HG03565 (cell line): Measurements from ENCODE around the gene PRM2.

Source experiments
- ATAC-seq: cut with Tn5 transposase; IDR thresholded peaks from one replicate; pipeline ENCODE4 v1.9.1; 2021; ENCODE audit warnings: mild to moderate bottlenecking, moderate library complexity; ENCODE audit not compliant: unreplicated experiment

Gene PRM2

GRCh38 chr16:11276143-11276895 lies at the start of gene PRM2:
TSS of gene PRM2 (minus strand) at chr16:11276480. CDS start at chr16:11276370, 110 bp downstream.
- ATAC-seq = no peak

GRCh38 chr16:11325404-11326083 lies 49.3 kb upstream of the PRM2 start:
- ATAC-seq = no peak

- no peak for ATAC-seq
These were observed 47.5 kb upstream of the PRM2 start for GRCh38 chr16:11323551-11324336.

GRCh38 chr16:11322823-11323222 lies 46.5 kb upstream of the PRM2 start:
- no peak for ATAC-seq

GRCh38 chr16:11321662-11322061 lies 45.4 kb upstream of the PRM2 start:
- ATAC-seq = no peak

- ATAC-seq = no peak
These were observed 43.9 kb upstream of the PRM2 start for GRCh38 chr16:11320170-11320569.

- no peak for ATAC-seq
These were observed 43.4 kb upstream of the PRM2 start for GRCh38 chr16:11319529-11320146.

GRCh38 chr16:11318817-11319216 lies 42.5 kb upstream of the PRM2 start:
- no peak for ATAC-seq

GRCh38 chr16:11316331-11317015 lies 40.2 kb upstream of the PRM2 start:
- ATAC-seq = no peak

- ATAC-seq = no peak
These were observed 39.2 kb upstream of the PRM2 start for GRCh38 chr16:11315510-11315909.

- ATAC-seq = no peak
These were observed 38.1 kb upstream of the PRM2 start for GRCh38 chr16:11314309-11314894.

GRCh38 chr16:11313493-11314308 lies 37.4 kb upstream of the PRM2 start:
- ATAC-seq = no peak

GRCh38 chr16:11312718-11313492 lies 36.6 kb upstream of the PRM2 start:
- no peak for ATAC-seq

- ATAC-seq = no peak
These were observed 34.8 kb upstream of the PRM2 start for GRCh38 chr16:11310997-11311561.

GRCh38 chr16:11310634-11310977 lies 34.3 kb upstream of the PRM2 start:
- no peak for ATAC-seq

- ATAC-seq = peak; percentile 31
These were observed 33.8 kb upstream of the PRM2 start for GRCh38 chr16:11309895-11310633.

- ATAC-seq = no peak
These were observed 32.4 kb upstream of the PRM2 start for GRCh38 chr16:11308493-11309283.
